Thyroid gland (tissue), 4 donors: ENCODE measurements around the gene AP1B1.

Experiments
- CTCF ChIP-seq, 6 experiments: fragments of 200-600 bp in 3 of 6; fragments of 450-650 bp in 3 of 6; sonication (generic) in 3 of 6; IDR thresholded peaks; one replicate each; pipeline ENCODE4 v1.5.1; 2016 to 2019; ENCODE audit warnings: antibody characterized with exemption in 6 of 6, mild to moderate bottlenecking in 2 of 6, inconsistent platforms in 1 of 6, moderate library complexity in 1 of 6
- POLR2A ChIP-seq, 2 donors: fragments of 450-650 bp; IDR thresholded peaks; one replicate each; pipeline ENCODE4 v1.6.1; 2017; ENCODE audit warnings: antibody characterized with exemption in 2 of 2, mild to moderate bottlenecking in 2 of 2, moderate library complexity in 1 of 2

DNA sequence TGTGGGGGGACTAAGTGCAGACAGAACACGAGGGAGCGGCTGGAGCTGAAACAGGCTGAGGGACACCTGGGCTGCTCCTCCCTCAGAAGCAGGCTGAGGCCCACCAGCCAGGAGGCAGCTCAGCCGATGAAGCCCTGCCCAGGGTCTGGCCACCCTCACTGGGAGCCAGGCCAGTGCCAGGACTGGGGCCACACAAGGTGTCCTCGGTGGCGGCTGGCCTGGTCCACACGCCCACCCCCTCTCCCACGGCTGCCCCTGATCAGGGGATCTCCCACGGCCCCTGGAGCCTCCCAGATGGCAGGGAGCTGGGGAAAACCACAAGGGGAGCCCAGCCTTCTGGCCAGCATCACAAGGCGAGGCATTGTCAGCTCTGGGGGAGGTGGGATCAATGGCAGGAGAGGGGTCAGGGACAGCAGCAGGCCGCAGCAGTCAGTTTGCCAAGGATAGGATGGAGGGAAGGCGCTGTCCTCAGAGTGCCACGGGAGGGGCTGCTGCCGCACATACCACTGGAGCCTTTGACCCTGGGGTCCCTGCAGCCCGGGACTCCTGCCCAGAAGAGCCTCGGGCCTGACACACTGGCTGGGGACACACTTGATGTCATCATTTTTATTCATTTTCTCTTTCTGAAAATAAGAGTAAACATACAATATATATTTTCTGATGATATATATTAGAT is 61.1 kb downstream of the AP1B1 start:
- TF ChIP-seq CTCF (IDR thresholded peaks at IDR 0.05) (no peak), POLR2A (IDR thresholded peaks at IDR 0.05) (no peak)
